Measurements from ENCODE around the gene CEP112.

CEP112 gene

DNA sequence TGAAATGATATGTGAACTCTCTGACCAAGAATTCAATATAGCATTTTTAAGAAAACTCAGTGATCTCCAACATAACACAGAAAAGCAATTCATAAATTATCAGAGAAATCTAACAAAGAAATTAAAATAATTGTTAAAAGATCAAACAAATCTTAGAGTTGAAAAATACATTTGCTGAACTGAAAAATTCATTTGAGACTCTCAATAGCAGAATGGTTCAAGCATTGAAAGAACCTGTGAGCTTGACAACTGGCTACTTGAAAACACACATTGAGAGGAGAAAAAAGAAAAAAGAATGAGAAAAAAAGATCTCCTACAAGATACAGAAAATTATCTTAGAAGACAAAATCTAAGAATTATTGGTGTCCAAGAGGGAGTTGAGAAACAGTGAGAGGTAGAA, 203.5 kb downstream of the CEP112 start:
- no peak for DNase-seq (ENCODE audit: low spot score)

DNA sequence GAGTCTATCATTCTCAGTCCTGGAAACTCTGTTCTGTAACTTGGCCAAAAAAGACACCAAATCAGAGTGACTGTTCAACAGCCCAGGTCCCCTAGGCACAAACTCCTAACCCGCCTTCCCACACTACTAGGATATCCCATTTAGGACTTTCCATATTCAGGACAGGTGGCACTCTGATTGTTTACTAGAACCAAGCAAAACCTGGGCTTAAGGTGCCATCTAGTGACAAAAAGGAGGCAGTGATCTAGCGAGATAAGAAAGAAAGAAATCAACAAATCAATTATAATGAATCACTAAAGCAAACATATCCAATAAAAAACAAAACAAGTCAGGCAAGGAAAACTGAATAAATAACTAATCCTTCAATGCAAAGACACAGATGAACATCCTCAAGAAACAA, 203.9 kb downstream of the CEP112 start:
- no peak for DNase-seq (ENCODE audit: low spot score)

DNA sequence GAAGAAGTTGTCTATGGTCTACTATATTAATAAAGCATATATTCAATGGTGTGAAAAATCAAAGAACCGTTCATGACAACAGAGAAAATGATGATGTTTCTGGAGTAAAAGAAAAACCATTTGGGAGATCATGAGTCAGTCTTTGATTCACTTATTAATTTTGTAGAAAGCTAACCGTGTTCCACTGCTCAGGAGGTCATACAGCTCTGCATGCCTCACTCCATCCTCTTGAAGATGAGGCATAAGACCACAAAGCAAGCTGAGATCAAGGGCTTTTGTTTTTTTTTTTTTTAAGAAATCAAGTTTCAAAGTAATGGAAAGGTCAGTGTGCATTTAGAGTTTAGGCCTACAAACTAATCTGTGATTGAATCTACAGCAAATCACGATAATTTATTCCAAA, 206.4 kb downstream of the CEP112 start:
- DNase-seq (ENCODE audit: low spot score): no peak

DNA sequence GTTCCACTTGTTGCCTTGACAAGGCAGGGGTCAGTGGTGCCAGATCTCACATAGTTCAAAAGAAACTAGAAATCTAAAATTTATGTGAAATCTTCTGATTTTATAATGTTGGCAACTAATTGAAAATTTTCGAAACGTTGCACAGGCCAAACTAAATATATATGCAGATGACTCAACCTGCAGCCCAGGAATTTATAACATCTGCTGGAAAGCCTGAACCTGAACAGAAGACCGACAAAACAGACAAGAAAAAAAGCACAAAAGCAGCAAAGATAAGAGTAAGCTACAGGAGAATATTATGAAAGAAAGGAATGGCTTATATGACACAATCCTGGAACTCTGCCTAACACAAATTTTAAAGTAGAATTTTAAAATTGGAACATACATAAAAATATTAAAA, 207.6 kb downstream of the CEP112 start:
- no peak for DNase-seq (ENCODE audit: low spot score)

DNA sequence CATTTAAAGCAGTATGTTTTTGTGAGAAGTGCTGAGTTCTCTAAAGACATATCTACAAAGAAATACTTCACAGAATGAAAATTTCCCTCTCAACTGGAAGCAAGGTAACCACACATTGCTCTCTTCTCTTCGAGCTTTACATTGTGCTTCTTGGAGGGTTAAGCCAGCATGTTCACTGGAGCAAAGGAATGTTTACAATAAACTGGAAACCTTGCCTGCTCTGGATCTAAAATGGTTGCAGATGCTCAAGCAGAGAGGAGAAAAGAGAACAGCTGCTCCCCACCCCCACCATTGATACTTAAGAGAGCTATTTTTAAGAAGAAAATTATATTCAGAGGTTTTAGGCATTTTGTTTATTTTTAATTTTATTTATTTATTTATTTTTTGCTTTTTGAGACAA, 213.1 kb downstream of the CEP112 start:
- no peak for DNase-seq (ENCODE audit: low spot score)

DNA sequence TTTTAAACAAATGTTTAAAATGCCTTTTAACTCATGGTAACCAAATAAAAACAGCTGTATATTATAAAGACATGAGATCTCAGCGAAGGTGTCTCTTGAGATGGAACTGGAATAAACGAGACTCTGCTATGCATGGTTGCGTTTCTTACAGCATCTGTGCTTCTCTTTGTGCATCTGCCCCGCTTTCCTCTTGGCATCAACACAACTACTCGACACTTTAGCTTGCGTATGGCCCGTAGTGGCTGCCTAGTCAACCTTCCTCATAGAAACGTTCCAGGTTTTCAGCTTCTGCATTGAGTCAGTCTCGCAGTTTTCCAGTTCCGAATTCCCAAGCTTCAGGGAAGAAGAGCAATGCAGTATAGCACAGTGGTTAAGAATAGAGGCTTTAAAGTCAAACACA, 214.9 kb downstream of the CEP112 start:
- no peak for DNase-seq (ENCODE audit: low spot score)

DNA sequence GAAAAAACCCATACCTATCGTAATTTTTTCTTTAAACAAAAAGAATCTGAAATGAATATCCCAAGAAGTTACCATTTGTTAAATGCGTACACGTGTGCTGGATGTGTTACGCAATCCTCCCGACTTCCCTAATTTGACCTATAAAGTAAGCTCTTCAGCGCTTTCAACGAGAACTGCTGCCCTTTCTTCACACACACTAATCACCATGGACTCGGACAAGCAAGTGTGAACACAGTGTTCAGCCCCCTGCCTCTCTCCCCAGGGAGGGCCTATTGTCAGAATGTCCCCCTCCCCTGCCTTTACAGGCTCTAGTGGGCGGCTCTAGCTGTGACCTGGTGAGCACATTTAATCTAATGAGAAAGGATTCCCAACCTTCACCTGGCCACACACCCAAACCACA, 216.1 kb downstream of the CEP112 start:
- no peak for DNase-seq (ENCODE audit: low spot score)

DNA sequence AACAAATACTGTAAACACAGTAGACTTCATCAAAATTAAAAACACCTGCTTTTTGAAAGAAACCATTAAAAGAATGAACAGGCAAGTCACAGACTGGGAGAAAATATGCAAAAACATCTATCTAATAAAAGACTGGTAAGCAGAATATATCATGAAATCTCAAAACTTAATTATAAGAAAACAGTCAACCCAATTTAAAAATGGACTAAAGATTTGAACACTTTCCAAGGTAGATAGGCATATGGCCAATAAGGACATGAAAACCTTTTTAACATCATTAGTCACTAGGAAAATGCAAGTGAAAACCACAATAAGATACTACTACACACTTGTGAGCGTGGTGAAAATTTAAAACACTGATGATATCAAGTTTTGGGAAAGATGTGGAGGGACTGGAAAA, 218.7 kb downstream of the CEP112 start:
- DNase-seq (ENCODE audit: low spot score): no peak

DNA sequence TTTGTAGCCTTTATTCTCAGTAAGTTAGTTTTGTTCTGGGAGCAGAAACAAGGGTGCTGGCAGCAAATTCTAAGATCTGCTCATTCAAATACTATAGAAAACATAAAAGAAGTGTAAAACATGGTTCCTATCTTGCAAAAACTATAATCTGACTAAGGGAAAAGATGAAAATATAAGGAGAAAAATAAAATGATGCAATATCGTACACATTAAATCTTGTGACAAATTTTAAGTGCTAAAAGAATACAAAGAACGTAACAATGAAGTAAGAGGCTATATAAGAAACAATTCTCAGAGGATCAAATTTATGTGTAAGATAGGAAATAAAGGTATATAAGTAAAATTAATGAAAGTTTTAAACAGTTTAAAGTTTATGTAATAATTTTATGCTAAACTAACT, 224.6 kb downstream of the CEP112 start:
- no peak for DNase-seq (ENCODE audit: low spot score)

DNA sequence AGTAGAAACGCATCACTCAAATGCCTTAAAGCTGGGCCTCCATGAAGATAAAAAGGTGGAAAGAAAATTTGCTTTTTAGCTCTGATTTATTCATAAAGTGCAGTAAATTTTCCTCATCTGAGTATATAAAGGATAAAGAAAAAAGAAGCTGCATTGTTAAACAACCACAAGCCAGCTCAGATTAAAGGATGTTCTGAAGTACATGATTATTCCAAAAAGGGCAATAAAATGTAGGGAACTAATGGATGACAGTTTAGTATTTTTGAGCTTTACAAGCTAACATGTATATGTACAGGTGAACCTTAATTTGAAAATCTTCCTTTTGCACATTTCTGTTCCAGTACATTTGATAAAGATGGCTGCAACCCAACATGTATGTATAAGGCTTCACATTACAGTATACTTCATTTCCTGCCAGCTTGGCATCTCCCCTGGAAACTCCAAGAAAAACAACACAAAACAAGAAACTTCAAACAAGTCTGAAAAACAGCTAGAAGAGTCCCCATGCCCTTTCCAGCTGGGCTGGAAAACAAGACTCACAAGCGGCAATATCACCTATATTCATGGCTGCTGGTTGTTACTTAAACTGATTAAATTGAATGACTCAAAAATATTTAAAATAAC, 225.7 kb downstream of the CEP112 start:
- DNase-seq (ENCODE audit: low spot score): no peak

DNA sequence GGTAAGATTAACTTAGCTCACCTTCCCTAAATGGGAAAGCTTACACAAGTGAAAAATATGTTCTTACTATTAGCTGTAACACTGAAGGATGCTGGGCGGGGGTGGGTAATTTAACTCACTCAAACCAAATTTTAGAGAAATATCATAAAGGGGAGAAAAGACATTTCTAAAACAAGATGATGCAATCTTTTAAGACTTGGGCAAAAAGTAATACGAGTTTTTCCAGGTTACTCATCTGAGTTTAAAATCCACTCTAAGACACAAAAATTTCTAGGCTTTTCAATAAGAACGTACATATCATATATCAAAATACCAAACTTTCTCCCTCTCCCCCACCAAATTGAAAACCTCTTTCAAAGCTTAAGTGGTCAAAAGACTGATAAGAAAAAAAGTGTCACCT, 228.8 kb downstream of the CEP112 start:
- no peak for DNase-seq (ENCODE audit: low spot score)

DNA sequence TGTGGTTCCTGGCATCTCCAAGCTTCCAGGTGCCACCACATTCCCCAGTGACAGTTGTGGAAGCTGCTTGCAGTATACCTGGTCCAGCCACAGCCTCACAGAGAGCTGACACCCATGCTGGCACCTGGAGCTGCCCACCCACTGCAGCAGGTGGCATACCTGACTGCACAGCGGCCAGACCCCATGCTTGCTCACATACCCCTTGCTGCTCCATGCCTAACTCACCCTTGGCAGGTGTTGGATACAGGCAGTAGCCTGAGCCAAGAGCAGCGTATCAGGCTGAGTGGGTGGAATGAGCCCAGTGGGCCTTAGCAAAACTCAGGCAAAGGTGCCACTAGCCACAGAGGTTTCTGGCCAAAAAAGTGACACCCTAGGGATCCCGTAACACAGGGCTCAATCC, 232.3 kb downstream of the CEP112 start:
- DNase-seq (ENCODE audit: low spot score): no peak

DNA sequence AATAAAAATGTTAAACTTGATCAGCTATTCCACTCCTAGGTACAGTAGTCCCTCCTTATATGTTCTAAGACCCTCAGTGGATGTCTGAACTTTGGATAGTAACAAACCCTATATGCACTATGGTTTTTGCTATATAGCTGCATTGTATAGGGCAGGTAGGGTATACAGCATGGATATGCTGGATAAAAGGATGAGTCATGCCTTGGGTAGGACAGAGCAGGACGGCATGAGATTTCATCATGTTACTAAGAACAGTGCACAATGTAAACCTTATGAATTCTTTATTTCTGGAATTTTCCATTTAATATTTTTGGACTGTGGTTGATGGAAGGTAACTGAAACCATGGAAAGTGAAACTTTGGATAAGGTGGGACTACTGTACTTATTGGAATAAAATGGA, 235.1 kb downstream of the CEP112 start:
- DNase-seq (ENCODE audit: low spot score): no peak

DNA sequence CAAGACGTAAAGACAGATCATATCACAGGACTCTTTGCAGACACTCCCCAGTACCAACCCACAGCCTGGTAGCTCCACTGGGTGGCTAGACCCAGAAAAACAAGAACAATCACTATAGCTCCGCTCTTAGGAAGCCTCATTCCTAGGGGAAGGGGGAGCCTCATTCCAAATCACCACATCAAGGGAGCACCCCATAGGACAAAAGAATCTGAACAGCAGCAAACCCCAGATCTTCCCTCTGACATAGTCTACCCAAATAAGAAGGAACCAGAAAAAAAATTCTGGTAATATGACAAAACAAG, 237.8 kb downstream of the CEP112 start:
- no peak for DNase-seq (ENCODE audit: low spot score)

DNA sequence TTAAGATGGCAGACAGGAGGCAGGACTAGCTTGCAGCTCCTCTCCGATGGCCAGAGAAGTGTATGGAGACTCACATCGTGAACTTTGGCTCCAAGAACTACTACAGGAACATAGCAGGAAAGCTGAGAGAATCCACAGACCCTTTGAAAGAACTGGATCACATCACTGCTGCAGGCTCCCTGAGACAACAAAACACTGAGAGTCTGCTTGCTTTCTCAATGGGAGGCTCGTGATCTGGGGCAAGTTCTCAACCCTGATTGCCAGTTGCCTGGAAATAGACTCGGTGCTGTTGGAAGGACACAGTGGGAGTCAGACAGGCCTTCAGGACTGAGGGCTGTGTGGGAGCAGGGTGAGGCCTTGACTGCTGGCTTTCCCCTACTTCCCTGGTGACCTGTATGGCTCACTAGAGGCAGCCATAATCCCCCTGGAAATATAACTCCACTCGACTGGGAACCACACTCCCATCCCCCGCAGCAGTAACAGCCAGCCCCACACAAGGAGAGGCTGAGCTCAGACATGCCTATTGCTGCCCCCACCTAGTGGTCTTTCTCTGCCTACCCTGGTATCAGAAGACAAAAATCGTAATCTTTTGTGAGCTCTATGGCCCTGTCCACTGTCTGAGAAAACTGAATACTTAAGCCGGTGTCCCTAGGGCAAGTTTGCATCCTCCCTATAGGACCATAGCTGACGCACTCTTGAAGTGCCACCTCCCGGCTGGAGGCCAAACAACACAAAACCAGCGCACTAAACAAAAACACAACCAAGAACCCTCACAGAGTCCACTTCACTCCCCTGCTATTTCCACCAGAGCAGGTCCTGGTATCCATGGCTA, 238.4 kb downstream of the CEP112 start:
- no peak for DNase-seq (ENCODE audit: low spot score)

DNA sequence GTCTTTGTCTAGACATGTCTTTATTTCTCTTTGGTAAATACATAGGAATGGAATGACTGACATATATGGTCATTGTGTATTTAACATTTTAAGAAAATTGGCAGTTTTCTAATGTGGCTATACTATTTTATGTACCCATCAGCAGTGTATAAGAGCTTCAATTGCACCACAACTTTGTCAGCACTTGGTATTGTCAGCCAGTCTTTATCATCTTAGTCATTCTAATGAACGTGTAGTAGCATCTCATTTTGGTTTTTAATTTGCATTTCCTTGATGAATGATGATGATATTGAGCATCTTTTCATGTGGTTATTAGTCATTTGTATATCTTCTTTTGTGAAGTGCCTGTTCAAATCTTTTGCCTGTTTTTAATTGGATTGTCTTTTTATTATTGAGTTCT, 239.3 kb downstream of the CEP112 start:
- no peak for DNase-seq (ENCODE audit: low spot score)

DNA sequence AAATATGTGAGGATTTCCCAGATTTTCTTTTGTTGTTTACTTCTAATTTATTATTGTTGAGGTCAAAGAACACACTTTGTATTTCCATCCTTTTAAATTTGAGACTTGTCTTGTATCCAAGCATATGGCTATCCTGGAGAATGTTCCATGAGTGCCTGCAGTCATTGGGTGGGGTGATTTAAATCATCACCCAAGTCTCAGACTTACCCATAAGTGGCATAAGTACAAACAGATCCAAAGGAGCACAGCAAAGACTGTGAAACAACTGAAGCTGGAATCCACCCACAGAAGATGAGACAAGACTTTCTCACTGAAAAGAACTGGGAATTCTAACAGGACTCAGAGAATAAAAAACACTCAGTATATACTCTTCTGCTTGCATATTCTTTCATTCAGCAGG, 239.9 kb downstream of the CEP112 start:
- DNase-seq (ENCODE audit: low spot score): no peak

DNA sequence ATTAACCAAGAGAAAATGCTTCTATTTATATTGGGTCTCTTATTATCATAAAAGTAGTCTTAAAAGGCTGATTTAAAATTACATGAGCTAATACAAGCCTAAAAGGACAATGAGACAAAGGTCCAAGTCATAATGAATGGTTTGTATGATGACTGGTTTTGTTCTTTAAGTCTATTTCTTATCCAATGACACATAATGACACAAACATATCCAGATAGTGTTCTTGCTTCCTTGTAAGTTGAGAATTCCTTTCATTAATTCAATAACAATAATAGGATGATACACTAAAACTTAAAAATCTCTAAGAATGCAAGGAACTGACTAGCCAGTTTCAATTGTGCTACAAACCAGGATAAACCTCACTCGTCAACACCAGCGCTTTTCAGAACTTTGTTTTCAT, 244.1 kb downstream of the CEP112 start:
- DNase-seq (ENCODE audit: low spot score): no peak

DNA sequence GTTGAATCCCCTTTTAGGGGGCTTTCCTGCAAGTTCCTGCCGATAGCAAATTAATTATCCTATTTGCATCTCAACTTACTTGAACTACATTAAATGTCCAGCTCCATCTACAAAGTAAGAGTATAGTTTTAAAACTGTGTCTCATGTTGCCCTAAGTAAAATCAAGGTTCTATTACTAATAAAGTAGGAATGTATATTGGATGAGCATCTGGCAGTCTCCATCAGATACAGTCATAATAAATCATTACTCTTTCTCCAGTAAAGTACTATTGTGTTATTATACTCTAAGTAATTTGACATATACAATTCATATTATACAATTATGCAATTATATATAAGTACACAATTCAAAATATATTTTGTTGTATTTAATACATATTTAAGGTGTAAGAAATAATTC, 249.3 kb downstream of the CEP112 start:
- DNase-seq (ENCODE audit: low spot score): no peak

DNA sequence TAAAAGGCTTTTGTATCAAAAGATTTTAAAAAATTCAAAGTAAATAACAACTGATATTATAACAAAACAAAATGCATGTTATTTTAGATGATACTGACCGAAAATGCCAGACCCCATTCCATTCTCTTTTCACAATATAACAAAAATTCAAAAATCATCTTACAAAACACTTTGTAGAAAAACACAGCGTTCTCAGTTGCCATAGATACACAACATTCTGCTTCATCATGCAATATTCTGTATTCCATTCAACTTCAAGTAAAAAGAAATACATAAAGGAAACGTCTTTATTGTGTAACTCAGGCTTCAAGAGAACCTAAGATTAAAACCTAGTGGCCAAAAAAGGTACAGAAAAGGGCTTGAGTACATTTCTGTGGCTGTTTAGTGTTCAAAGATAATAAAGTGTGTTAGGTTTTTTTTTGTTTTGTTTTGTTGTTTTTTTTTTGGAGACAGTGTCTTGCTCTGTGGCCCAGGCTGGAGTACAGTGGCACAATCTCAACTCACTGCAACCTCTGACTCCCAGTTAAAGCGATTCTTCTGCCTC, 250.5 kb downstream of the CEP112 start:
- no peak for DNase-seq (ENCODE audit: low spot score)

DNA sequence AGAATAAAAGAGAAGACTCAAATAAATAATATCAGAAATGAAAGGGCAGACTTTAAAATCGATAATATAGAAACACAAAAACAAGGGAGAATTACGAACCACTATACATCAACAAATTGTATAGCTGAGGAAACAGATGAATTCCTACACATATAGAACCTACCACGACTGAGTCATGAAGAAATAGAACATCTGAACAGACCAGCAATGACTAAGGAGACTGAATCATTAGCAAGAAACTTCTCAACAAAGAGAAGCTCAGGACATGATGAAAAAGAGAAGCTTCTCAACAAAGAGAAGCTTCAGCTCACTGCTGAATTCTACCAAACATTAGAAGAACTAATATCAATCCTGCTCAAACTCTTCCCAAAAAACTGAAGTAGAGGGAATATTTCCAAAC, 255.9 kb downstream of the CEP112 start:
- no peak for DNase-seq (ENCODE audit: low spot score)

DNA sequence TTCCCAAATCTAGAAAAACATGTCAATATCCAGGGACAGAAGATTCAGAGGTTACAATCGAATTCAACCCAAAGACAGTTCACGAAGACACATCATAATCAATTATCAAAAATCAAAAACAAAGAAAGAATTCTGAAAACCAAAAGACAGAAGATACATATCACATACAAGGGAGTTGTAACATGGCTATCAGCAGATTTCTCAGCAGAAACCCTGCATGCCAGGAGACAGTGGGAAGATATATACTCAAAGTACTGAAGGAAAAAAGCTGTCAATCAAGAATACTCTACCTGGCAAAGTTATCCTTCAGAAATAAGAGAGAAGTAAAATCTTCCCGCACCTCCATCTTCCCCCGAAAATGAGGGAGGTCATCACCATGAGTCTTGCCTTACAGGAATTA, 258.6 kb downstream of the CEP112 start:
- no peak for DNase-seq (ENCODE audit: low spot score)

DNA sequence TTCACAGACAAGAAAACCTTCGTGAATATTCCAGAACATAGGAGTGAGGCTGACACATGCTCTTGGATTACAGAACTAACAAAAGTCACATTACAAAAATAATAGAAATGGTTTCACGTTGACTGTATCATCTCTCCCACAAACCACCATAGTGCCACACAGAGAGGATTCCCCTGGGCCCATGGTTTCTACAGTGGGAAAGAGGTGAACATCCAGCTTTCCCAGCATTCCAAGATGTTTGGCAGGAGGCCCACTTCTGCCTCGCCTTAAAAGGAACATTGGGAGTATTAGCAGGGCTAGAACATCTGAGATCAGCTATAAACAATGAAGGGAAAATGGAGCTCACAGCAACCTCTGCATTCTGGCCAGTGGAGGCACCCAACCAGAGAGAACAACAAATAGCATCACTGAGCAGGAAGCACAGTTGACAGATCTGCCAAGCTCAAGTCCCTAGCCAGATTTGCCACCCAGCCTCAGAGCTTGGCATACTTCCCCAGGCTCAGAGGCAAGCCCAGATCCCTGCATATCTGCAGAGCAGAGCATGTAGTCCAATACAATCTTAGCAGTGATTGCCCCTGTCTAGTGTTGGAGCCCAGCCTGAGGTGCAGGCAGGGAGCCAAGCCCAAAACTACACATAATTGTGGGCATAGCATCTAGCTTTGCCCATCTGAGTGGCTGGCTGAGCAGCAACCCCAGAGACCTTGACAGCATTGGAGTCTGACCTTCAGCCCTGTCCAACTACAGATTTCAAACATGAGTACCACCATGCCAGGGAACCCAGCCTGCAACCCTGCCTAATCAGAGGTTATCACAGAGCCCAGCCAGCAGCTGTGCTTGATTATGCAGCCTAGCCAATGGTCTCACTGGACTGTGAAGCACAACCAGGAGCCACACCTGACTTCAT, 260.4 kb downstream of the CEP112 start:
- DNase-seq (ENCODE audit: low spot score): no peak
